Stimulated activated CD4-positive, alpha-beta T cell treated with anti-CD3 and anti-CD28 coated beads, Interleukin-15, amount 100 ng/mL, for 1 hour (primary cell): ENCODE data around the gene COBL.
"Not testable (repeated sequence)": the region's sequence is repeated elsewhere in the genome, so short reads cannot be mapped to it uniquely, and the experiment has no call there.

Source experiments
- DNase-seq, 2 donors: peaks; one replicate each; pipeline ENCODE4 v3.0.0-alpha.2; 2020; ENCODE audit warnings: low read depth in 1 of 2, low spot score in 1 of 2

The COBL gene

DNA sequence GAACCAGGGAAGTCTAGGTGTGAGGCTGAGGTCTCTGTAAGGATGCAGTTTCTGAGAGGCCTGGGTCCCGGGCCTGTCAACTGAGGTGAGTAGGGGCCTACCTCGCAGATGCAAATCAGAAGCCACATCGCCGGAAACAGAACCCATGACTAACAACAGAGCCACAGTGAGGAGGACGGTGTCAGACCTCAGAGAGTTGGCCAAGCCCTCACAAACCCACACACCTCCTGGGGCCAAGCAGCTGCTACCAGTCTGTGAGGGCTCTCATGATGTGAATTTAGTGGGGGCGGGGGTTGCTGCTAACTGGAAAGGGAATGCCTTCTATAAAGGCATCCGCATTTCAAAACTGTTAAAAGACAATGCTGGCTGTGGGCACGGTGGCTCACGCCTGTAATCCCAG lies 103.0 kb downstream of the COBL start:
- no peak for DNase-seq

DNA sequence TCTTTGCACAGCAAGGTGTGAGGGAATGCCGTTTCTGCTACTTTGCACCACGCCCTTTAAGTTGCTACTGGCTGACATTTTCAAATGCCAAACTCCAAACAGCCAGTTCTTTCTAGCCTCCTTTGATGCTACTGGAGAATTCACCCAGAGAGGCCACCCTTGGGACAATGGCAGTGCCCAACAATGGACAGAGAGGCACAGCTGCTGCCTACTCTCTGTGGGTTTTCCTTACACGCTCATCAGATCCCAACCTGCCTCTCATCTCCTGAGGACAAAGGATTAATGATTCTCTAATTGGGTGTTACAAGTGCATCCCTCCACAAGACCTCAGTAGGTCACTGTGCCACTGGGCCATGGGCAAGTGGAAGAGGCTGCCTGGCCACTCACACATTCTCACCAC lies 105.8 kb downstream of the COBL start:
- DNase-seq = no peak

DNA sequence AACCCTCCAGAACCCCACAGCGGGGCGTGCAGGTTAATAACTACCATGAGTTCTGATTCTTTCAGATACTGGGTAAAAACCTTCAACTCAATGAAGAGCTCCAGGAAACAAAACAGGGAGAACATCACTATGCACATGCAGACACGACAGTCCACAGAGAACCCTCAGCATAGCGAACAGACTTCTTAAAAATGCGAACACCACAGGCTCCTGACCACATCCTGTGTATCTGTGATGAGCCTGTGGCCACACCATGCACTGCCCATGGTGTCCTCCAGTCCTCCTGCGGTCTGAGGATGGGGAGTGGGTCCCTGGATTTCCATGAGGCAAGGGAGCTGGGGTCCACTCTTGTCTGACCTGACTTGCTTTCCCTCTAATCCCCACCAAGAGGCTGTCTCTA lies 107.2 kb downstream of the COBL start:
- no peak for DNase-seq

DNA sequence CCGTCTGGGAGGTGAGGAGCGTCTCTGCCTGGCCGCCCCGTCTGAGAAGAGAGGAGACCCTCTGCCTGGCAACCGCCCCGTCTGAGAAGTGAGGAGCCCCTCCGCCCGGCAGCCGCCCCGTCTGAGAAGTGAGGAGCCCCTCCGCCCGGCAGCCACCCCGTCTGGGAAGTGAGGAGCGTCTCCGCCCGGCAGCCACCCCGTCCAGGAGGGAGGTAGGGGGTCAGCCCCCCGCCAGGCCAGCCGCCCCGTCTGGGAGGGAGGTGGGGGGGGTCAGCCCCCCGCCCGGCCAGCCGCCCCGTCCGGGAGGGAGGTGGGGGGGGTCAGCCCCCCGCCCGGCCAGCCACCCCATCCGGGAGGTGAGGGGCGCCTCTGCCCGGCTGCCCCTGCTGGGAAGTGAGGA lies 108.5 kb downstream of the COBL start:
- not testable (repeated sequence) for DNase-seq

DNA sequence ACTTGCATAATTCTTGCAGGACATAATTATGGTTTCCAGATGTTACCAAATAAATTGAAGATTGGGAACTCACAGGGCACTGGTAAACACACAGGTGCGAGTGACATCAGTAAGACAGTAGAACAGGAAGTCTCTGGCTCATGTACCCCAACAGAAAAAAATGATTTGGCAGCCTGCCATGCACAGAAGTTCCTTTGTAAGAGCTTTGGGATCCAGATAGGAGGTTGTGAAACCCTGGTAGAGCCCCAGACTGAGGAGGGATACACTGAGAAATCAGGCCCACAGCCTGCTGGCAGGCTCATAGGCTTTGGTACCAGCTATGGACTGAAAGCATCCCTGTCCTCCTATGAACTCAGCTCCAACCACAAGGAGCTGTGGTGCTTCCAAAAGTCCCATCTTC lies 118.0 kb downstream of the COBL start:
- DNase-seq = no peak

DNA sequence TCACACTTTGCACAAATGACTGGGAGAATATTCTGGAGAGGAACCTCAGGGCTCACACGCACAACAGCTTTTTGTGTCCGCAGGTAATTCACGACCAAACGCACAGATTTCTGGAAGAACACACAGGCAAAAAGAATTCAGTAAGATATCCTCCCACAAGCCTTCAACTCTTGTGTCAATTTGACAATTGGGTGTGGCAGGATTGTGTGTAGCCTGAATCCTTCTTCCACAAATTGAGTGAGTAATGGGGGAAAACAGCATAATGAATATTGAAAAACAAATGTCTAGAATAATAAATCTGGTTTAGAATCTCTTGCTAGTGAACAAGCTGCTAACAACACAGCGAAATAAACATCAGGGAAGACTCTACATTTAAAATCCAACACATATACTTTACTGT lies 125.6 kb downstream of the COBL start:
- DNase-seq = no peak

DNA sequence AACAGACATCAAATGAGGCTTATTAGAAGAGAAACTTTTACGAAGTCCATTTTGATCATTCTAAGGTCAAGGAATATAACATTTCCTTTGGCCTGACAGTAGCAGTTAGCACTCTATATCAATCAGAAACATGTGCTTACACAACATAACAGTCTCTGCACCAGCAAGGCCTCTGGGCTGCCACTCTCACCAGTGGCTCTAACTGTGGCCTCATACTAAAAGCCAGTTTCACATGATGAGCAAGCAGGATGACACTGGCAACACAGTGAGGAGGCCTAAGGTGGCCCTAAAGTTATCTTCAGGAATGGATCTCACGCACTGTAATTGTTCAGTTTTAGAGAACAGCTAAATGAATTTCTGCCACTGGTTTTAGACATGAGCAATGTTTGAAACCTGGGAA lies 126.8 kb downstream of the COBL start:
- no peak for DNase-seq

DNA sequence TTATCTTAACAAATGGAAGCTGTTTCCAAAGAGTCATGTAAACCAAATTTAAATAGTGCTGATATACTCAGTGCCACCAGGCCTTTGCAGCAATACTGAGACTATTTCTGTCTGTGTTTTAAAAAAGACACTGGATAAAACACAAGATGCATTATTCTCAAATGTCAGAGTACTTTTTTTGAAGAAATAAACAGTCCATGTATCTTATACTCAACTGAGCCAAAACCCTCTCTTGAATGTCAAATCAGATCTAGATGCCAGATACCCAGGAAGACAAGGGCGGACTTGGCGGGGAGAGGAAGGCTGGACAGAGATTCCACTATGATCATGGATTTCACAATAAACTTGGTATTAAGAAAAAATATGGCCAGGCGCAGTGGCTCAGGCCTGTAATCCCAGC lies 127.6 kb downstream of the COBL start:
- no peak for DNase-seq

DNA sequence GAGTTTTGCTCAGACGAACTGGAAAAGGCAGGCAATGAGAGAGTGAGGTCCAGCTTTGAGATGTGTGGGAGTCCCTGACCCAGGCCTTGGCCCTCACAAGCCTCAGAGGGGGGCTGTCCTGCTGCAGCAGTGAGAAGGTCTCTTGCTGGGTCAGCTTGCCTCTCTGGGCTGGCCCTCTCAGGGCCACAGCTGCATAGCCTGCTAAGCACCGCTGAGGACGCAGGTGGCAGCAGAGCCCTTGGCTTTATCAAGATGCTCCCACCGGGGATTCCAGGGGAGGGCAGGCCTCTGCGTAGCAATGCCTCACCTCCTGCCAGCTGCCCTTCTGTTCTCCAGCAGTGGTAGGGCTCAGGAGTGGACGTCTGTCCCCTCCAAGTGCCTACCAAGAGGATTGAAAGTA lies 128.7 kb downstream of the COBL start:
- DNase-seq = no peak

DNA sequence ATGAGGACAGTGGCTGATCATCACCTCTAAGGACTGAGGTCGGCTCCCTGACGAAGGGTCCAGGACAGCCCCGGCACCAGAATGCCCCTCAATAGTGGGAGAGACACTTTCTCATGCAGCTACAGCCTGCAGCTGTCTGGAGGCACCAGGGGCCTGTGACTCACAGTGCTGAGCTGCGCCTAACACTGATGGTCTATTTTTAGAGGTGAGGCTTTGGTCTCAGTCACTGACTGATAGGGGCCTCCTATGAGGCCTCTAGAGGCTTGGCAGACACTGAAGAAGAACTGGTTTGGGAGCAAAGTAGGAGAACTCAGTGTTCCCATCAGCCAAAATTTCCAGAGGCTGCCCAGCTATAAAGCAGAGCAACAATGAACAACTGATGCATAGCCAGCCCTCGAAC lies 130.1 kb downstream of the COBL start:
- no peak for DNase-seq

DNA sequence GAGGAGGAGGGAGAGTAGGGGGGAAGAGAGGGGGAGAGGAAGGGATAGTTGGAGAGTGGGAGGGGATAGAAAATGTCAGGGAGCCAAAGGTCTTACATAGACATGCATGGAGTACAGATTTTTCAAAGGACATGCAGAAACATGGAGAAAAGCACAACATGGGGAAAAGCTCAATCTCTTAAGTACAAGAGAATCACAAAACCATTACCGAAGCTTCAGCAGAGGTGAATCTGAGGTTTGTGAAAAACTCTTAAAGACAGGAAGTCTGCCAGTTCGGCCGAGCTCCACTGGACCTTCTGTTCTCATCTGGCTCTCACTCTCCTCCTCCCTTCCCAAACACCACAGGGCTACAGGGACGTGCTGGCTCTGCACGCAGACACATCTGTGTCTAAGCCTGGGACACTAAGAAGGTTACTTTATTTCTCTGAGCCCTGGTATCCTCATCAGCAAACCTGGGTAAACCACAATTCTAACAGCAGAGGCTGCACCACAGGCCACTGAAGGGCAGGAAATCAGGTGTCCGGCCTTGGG lies 133.9 kb downstream of the COBL start:
- no peak for DNase-seq

DNA sequence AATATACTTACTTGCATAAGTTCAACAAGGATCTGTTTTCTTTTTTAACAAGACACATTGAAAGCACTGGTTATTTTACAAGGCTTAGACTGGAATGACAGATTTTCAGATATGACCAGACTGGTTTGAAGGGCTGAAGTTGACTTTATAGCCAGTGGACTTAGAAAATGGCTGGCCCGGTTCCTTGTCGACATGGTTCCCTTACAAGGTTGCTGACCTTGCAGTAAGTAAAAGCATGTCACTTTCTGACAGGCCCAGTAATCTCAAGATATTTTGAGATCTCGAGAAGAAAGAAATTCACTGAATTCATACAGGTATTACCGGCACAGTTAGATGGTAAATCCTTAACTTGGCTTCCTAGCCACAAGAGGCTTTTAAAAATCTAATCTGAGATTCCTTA lies 136.5 kb downstream of the COBL start:
- no peak for DNase-seq

DNA sequence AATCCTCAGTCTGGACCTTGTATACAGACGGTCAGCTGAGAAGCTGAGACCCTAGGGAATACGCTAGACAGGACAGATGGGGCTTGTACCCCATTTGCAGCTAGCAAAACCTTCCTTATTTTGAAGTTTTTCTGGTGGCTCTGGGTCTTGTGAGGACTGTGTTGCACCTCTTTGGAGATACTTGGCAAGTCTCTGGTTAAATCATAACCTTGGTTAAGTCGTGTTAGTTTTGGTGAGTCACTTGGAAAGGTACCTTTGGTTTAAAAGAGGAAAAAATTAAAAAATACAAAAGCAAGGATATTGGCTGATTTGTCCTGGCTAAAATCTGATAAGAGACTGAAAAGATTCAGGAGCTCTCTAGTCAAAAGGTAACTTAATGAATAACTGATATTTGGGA lies 140.6 kb downstream of the COBL start:
- no peak for DNase-seq

DNA sequence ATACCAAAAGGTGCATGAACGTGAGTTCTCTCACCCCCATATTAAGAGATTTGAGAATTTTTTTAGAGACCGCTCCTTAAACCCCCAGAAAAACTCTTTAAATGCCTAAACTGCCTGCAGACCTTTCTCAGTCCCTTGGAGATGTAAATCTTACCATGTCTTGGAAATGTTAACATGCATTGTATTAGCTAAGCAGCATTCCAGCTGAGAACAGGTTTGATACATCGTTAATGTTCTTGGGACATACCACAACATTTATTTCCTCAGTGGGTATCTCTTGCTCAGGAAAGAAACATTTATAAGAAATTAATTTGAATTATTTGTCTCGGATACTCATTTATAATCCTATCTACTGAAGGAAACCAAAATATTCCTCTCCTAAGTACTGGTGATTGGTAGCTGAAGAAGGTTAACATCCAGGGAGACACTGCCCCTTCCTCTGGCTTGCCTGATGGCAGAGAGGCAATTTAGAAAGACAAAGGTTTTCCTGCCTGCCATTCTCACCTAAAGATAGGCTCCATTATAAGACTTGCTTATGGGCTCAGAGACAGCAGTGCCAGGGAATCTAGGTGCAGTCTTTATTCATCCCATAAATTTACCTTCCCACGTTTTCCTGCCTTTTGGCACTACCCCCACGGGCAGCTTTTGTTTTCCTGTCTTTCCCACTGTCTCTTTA lies 141.2 kb downstream of the COBL start:
- no peak for DNase-seq

DNA sequence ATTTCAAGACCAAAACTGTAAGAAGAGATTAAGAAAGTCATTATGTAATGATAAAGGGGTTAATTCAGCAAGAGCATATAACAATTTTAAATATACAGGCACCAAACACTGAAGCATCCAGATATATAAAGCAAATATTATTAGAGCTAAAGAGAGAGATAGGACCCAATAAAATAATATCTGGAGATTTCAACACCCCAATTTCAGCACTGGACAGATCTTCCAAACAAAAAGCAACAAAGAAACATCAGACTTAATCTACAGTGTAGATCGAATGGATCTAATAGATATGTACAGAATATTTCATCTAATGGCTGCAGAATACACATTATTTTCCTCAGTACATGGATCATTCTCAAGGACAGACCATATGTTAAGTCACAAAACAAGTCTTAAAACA lies 151.3 kb downstream of the COBL start:
- DNase-seq = no peak

DNA sequence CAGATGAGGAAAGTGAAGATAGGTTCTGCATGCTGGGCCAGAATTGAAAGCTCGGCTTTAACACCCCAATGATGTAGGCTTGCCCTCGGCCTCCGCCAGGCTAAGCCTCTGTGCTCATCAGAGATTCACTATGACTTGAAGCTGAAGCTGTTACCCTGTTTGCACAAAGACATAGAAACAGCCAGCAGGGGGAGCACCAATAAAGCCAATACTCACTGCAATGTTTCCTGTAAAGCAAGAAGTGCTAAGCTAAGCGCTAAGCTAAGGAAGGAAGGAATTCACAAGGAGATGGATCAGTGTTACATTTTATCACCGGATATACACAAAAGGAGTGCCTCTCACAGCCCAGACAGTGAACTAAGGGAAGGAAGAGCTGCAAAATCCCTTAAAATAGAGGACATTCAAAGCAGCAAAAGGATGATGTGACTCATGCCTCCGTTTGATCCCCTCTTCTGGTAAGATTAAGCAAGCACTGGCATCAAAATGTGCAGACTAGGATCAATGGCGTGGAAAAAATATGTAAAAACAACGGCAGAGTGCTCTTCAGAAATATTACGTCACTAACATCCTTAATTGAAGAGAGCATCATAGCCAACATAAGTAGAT lies 153.8 kb downstream of the COBL start:
- peak; percentile 11 to 14 for DNase-seq

DNA sequence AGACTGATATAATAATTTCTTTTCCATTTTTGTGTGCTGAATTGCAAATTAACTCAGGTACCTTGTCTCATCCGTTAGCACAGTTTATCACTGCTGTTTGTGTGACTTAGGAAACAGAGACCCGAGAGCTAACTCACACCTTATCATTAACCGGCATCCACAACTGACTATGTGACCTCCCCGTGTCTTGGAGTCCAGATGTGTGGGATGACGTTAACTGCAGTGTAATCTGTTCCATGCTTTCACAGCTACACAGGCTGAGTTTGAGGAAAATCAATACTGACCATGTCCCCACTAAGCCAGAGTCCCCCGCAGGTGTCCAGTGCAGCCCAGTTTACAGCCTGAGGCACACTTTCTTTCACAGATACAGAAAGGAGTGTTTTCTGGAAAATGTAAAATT lies 154.7 kb downstream of the COBL start:
- no peak for DNase-seq

DNA sequence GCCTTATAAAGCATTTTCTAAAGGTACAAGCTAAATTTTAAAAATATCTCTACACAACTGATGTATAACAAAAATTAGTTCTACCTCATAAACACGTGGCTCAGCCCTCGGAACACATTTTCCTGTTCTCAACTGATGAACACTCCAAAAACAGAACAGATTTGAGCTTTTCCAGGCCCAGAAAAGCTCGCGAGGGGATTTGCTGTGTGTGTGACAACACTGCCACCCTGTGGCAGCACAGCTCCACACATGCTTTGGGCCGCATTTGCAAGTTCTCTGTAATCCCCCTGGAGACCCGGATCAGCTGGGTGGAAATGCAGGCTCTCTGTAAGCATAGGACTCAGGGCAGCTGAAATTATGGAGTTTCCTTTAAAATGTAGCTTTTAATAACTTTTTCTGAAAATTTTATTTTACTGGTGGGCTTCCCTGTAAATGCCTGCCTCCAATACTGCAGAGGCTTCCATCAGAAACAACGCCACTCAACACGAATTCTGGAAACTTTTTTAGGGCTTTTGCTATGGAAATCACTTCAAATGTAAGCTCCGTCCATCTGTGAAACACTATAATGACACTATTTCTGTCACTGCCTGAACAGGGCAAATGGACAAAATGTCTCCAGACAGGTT lies 155.5 kb downstream of the COBL start:
- peak; percentile 8 to 14 for DNase-seq

DNA sequence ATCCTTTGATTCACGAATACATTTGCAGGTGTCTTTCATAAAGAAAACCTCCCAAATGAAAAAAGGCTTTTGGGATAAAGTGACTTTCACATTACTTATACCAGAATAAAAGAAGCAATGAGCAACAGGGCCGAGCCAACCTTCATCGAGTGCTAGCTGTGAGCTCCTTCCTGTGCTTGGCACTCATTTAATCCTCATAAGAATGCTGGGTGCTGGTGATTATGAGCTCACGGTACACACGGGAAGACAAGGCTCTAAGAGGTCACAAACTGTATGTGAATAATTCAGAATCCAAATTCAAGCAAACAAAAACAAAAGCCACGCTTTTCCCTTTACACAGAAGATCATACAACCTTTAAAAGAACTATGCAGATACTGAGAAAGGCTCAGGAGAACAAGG lies 156.2 kb downstream of the COBL start:
- no peak for DNase-seq

DNA sequence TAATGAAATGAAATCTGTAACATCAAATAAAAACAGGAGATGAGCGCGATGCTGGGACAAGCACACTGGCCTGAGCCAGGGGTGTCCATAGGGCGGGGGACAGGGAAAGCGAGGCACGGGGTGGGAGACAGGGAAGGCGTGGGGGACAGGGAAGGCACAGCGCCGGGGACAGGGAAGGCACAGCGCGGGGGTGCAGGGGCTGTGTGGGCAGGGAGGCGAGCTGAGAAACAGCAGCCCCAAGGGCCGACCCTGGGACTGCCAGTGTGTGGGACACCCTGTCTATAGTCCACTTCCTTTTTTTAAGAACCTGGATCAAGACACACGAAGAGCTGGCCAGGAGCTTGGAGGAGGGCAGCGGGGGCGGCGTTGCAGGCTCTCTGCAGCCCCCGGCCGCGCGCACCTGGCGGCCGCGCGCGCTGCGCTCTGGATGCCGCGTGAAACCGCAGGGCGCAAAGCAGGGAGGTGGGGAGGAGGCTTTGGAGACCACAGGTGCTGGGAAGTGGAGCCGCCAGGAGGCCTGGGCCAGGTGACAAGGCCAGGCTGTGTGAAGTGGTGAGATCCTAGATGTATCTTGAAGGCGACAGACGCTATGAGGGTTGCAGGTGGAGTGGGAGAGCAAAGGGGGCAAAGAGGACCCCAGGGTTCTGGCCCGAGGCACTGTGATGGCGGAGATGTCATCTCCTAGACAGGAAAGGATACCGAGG lies 157.7 kb downstream of the COBL start:
- no peak for DNase-seq

DNA sequence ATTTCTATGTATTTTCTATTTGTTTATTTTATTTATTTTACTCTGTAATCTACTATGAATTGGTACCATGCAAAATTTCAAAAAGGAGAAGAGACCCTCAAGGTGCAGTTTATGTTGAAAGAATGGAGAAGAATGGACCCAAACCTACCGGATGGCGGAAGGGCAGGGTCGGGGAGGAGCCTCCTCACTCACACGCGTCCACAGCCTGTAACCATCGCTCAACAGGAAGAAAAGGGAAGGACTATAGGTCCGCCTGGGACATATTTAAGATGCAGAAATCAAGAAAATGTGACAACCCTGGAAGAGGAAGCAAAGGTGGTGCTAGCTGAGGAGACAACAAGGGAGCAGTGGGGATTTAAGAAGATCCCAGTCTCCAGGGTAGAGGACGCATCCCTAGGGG lies 158.4 kb downstream of the COBL start:
- DNase-seq = no peak

DNA sequence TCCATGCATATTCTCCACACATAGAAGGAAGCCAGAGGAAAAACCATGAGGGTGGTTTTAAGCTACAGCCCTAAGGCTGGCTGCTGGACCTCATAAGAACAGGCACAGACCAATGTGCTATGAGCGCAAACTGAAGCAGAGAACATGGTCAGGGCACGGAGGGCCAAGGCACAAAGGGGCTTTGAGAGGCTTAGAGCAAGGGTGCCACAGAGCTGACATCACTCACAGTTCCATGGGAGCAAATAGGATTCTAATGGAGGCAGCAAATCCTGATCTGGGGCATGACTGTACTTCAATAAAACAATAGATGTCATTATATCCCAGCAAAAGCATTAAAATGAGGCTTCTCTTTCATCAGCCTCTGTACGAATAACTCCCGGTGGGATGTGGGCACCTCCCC lies 162.4 kb downstream of the COBL start:
- DNase-seq = no peak
